Psoas muscle (tissue), 8 donors: Measurements from ENCODE around the gene ARF5. TPM values are rescaled to one million over a fixed set of nuclear protein-coding genes. Genes with fewer than 3 reads are reported as not detected.

ENCODE experiments used
- ATAC-seq, 4 donors: fragments of 200-7000 bp; cut with Tn5 transposase; one replicate each; pipeline ENCODE4 v1.9.1; 2020; ENCODE audit warnings: moderate library complexity in 3 of 4, mild to moderate bottlenecking in 2 of 4
- DNase-seq, 2 donors: peaks; one replicate each; pipeline ENCODE4 v3.0.0-alpha.2; 2020
- H3K27ac ChIP-seq: fragments of 200-600 bp; one replicate; pipeline ENCODE4 v1.8.0; 2022
- H3K27me3 ChIP-seq, 3 donors: fragments of 200-600 bp in 1 of 3; one replicate each; pipeline versions ENCODE4 v1.6.1 to v1.8.0; 2013 to 2022; ENCODE audit warnings: low read length in 2 of 3, mild to moderate bottlenecking in 2 of 3, moderate library complexity in 1 of 3; ENCODE audit not compliant: insufficient read depth in 3 of 3
- H3K36me3 ChIP-seq, 2 donors: fragments of 200-600 bp in 1 of 2; one replicate each; pipeline versions ENCODE4 v1.6.1 to v1.8.0; 2013 to 2022; ENCODE audit warnings: low read depth in 1 of 2, mild to moderate bottlenecking in 1 of 2, moderate library complexity in 1 of 2; ENCODE audit not compliant: insufficient read depth in 1 of 2
- H3K4me1 ChIP-seq: fragments of 200-600 bp; one replicate; pipeline ENCODE4 v1.8.0; 2022
- H3K4me3 ChIP-seq: fragments of 200-600 bp; one replicate; pipeline ENCODE4 v1.8.0; 2022; ENCODE audit warnings: mild to moderate bottlenecking
- H3K9me3 ChIP-seq: fragments of 200-600 bp; one replicate; pipeline ENCODE4 v1.8.0; 2022
- WGBS, 3 donors: extraction: QIAGEN DNeasy Blood & Tissue Kit; methylation state at CpG; one replicate each; pipeline versions ENCODE4 v1.1.6 to v1.1.7; 2013; 5-methylcytosine and 5-hydroxymethylcytosine counted together
- intact Hi-C, 2 donors: fragments of 100-400 bp; cut with DNase I; formaldehyde crosslinking; loops; one replicate each; pipeline versions ENCODE4 v1.11.0 to v1.14.2; 2022
- polyA plus RNA-seq, 3 donors: library from polyadenylated mRNA; stranded (reverse); fragments of 200-250 nt; gene quantifications; one replicate each; pipeline ENCODE4 v1.2.3, GENCODE V29; 2013
- total RNA-seq, 4 donors: library from RNA; stranded (reverse); fragmentation: NEBNext Ultra II Directional in 2 of 4; extraction: Animal tissue kit (Norgen Biotek cat#: 25700) in 2 of 4; gene quantifications; one replicate each; pipeline versions ENCODE4 v1.2.1 to v1.2.4, GENCODE V29; 2021 to 2023
- TF ChIP-seq, protein P1 (sequence below): fragments of 200-600 bp; IDR thresholded peaks from one replicate; pipeline ENCODE4 v1.8.0; 2022; ENCODE audit warnings: antibody characterized with exemption
- donor health status: healthy with polysubstance abuse.
- donor health status: DM: no; HTN: no; CAD: no; lungs with moderate emphysema.
- donor health status: Bipolar disorder and iron deficiency.
- donor health status: healthy.
- donor health status: DM: yes; HTN: yes; CAD: no.
- donor health status: DM: no; HTN: no; CAD: no.
- donor health status: DM: no; HTN: no; CAD: no.
- donor health status: DM: yes; HTN: yes; CAD: no.

The ARF5 gene
- total and polyA plus RNA-seq, 7 donors, result 78.7 to 118 (median 91.0) TPM

DNA sequence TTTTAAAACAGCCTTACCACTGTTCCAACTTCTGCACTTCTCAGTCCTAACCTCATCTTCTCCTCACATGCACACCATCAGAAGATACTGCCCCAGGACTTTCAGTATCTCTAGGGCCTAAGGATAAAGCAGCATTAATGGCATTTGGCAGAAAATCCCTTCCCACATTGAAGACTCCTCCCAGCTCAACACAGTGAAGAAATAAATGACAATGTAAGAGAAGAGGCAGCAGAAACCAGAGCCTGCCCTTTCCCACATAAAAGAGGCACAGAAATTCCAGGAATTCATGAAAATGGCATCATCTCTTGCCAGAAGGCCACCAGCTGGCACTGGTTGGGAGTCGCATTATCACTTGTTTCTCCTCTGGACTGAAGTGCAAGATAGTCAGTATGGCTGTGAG is 6.5 kb upstream of the ARF5 start:
- DNase-seq, result no peak
- H3K27ac ChIP-seq, result no peak overlapping the region
- intact Hi-C loops, result loop anchor here in 1 of 2 donors (5.0 kb wide), 1 partner anchor 189 kb away; the partner anchor contains the start of gene ZNF800
- no peaks in the 10 kb centered on the region for H3K9me3 ChIP-seq
- H3K4me3 ChIP-seq, result peak overlapping the region; percentile 78
- H3K27me3 ChIP-seq, result no peaks in the 10 kb centered on the region
- WGBS, 3 donors, result 77 to 95% (median 88%) methylated on average over 1 of the region's 1 CpG
- peaks cover 3 to 36% of the 10 kb centered on the region in 2 donors for H3K36me3 ChIP-seq
- H3K4me1 ChIP-seq, result peaks cover 53% of the 10 kb centered on the region
- ATAC-seq, result no peak
- TF ChIP-seq, protein P1, sequence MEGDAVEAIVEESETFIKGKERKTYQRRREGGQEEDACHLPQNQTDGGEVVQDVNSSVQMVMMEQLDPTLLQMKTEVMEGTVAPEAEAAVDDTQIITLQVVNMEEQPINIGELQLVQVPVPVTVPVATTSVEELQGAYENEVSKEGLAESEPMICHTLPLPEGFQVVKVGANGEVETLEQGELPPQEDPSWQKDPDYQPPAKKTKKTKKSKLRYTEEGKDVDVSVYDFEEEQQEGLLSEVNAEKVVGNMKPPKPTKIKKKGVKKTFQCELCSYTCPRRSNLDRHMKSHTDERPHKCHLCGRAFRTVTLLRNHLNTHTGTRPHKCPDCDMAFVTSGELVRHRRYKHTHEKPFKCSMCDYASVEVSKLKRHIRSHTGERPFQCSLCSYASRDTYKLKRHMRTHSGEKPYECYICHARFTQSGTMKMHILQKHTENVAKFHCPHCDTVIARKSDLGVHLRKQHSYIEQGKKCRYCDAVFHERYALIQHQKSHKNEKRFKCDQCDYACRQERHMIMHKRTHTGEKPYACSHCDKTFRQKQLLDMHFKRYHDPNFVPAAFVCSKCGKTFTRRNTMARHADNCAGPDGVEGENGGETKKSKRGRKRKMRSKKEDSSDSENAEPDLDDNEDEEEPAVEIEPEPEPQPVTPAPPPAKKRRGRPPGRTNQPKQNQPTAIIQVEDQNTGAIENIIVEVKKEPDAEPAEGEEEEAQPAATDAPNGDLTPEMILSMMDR, result no peak

DNA sequence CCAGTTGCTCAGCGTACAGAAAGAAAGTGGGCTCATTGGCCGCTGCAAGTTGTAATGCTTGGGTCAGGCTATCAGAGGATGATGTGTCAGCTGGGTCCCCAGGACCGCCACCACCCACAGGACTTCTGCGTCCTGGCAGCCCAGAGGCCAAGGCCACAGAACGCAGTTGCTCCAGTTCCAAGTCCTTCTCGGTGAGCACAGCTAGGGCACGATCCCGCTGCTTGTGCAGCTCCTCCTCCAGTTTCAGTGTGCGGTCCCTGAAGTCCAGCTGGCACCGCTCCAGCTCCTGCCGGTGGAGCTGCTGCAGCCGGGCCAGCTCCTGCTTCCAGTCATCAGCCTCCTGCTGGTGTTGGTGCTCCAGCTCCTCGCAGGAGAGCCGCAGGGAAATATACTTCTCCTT is 5.8 kb upstream of the ARF5 start:
- peaks cover 58% of the 10 kb centered on the region for H3K4me1 ChIP-seq
- 34 to 40% (median 37%) methylated on average over 14 of the region's 14 CpGs for whole genome bisulfite sequencing, 3 donors
- DNase-seq (peak; percentile 64 to 91), ATAC-seq (peak; percentile 23 to 65 (median 56))
- intact Hi-C loops, result loop anchor here in 1 of 2 donors (5.0 kb wide), 1 partner anchor 190 kb away; the partner anchor contains the start of gene ZNF800
- H3K36me3 ChIP-seq, result peaks cover 3 to 36% of the 10 kb centered on the region in 2 donors
- H3K4me3 ChIP-seq, result peak overlapping the region; percentile 78
- TF ChIP-seq, protein P1, result no peak
- H3K27me3 ChIP-seq, result no peaks in the 10 kb centered on the region
- no peak overlapping the region for H3K27ac ChIP-seq
- H3K9me3 ChIP-seq, result no peaks in the 10 kb centered on the region

DNA sequence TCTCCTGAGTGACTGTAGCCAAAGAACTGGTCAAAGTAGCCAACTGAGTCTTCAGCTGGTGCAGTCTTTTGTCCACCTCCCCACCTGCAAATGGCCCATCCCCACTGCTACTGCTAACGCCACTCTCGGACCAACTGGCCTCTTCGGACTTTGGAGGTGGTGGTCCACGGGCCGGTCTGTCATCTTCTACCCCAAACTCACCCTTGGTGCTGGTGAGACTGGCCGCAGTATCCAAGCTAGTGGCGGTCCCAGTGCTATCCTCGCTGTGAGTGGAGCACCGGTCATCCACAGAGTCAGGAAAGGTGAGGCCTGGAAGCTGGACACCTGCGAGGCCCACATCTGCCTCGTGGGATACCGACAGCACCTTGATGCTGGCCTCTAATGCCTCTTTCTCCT is 3.6 kb upstream of the ARF5 start:
- DNase-seq, result no peak
- 20 to 24% (median 24%) methylated on average over 12 of the region's 12 CpGs for WGBS, 3 donors
- H3K4me3 ChIP-seq, result peak overlapping the region; percentile 78
- H3K27me3 ChIP-seq, result no peaks in the 10 kb centered on the region
- intact Hi-C loops, result loop anchor here (5.0 kb wide), 1 partner anchor 192 kb away; the partner anchor contains the start of gene ZNF800 (in 2 of the 2)
- peaks cover 62% of the 10 kb centered on the region for H3K4me1 ChIP-seq
- H3K27ac ChIP-seq, result peak overlapping the region; percentile 92
- TF ChIP-seq, protein P1, result no peak
- no peaks in the 10 kb centered on the region for H3K9me3 ChIP-seq
- no peak for ATAC-seq
- H3K36me3 ChIP-seq, result peaks cover 0 to 28% of the 10 kb centered on the region in 2 donors

DNA sequence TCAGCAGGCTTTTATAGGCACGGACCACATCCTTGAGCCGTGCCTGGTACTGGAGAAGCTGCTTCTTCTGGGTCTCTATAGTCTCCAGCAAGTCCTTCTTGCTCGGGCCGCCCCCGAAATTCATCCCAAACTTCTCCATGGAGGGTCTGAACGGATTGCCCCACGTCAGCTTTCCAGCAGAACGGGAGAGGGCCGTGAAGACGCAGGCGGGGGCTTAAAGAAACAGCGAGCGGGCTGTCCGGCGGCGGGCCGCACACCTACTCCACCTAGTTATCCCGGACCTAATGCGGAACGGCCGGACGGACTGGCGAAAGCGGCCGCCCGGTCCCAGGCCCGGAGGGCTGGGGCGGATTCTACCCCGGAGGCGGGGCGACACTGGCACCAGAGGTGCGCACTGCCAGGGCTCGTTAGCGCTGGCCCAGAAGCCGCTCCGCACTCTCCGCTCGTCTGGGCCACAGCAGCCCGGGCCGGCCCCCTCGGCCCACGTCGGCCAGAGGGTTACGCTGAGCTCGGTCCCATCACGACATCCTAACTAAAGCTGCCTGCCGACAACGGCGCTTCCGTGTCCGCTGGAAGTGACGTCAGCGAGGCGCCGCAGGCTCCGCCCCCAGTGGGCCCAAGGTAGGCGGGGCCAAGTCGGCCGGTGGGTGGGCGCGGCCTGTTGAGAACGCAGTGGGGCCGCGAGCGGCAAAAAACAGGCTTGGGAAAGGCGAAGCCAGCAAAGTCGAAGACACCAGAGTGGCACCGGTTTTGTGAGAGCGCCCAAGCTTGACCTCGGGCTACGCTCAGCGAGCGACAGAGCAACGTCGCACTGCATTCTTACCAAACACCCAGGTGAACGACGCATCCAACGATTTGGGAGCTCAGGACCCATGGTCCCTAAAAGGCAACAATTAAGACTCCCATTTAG is 2.9 kb upstream of the ARF5 start, which contains the start of gene GCC1:
GCC1 (minus strand) TSS at position 553 of the 910 bp plus-strand sequence; CDS start at position 139, 414 bp downstream.
- Histone ChIP-seq H3K4me1 (peaks cover 60% of the 10 kb centered on the region), H3K27me3 (no peaks in the 10 kb centered on the region), H3K9me3 (no peaks in the 10 kb centered on the region), H3K4me3 (peak within 1 kb of the TSS; percentile 78), H3K36me3 (peaks cover 0 to 32% of the 10 kb centered on the region in 2 donors), H3K27ac (peak within 1 kb of the TSS; percentile 92)
- WGBS, 3 donors, result 2% methylated on average over 76 to 78 of the region's 78 CpGs
- intact Hi-C loops, result loop anchor here in 1 of 2 donors (5.0 kb wide), 1 partner anchor 193 kb away; the partner anchor contains the start of gene ZNF800
- TF ChIP-seq, protein P1, result no peak
- ATAC-seq, result peak; percentile 82 to 89 (median 86)
- DNase-seq, result peak; percentile 92 to 96
